Endothelial cell (in vitro differentiated cells): ENCODE results near the gene MRPL24. TPM values are rescaled to one million over a fixed set of nuclear protein-coding genes. Genes with fewer than 3 reads are reported as not detected.

ENCODE experiments used
- DNase-seq: peaks from one replicate; pipeline ENCODE4 v3.0.0; 2021; ENCODE audit warnings: low spot score
- H3K27ac Mint-ChIP-seq: one replicate; pipeline ENCODE4 v1.8.0; 2021; ENCODE audit warnings: mixed read lengths, inconsistent platforms; ENCODE audit not compliant: unreplicated experiment
- H3K27me3 Mint-ChIP-seq: one replicate; pipeline ENCODE4 v1.8.0; 2021; ENCODE audit warnings: mild to moderate bottlenecking, moderate library complexity, mixed read lengths, inconsistent platforms; ENCODE audit not compliant: unreplicated experiment
- H3K36me3 Mint-ChIP-seq: one replicate; pipeline ENCODE4 v1.8.0; 2021; ENCODE audit warnings: mild to moderate bottlenecking, low read depth, mixed read lengths, inconsistent platforms; ENCODE audit not compliant: unreplicated experiment
- H3K4me1 Mint-ChIP-seq: one replicate; pipeline ENCODE4 v1.8.0; 2021; ENCODE audit warnings: mild to moderate bottlenecking, mixed read lengths, inconsistent platforms; ENCODE audit not compliant: unreplicated experiment
- H3K4me3 Mint-ChIP-seq: one replicate; pipeline ENCODE4 v1.8.0; 2021; ENCODE audit warnings: mild to moderate bottlenecking, mixed read lengths, inconsistent platforms; ENCODE audit not compliant: unreplicated experiment
- H3K9me3 Mint-ChIP-seq: one replicate; pipeline ENCODE4 v1.8.0; 2021; ENCODE audit warnings: mixed read lengths, inconsistent platforms; ENCODE audit not compliant: unreplicated experiment
- CTCF ChIP-seq: fragments of 200-600 bp; sonication (generic); IDR thresholded peaks from one replicate; pipeline ENCODE4 v1.5.0; 2021; ENCODE audit warnings: antibody characterized with exemption; ENCODE audit not compliant: unreplicated experiment
- total RNA-seq: library from RNA; stranded (reverse); fragmentation: NEBNext Ultra II Directional; extraction: Animal tissue kit (Norgen Biotek cat#: 25700); gene quantifications from one replicate; pipeline ENCODE4 v1.2.1, GENCODE V29; 2021; ENCODE audit not compliant: unreplicated experiment

Gene MRPL24
- total RNA-seq, 1 donor from 2014 or later = 26.7 TPM

- no peak for TF ChIP-seq CTCF
- Mint-ChIP-seq H3K4me1 (peaks cover 13% of the 10 kb centered on the region), H3K27me3 (peaks cover 9% of the 10 kb centered on the region), H3K27ac (no peak overlapping the region), H3K4me3 (no peak overlapping the region), H3K36me3 (peaks cover 24% of the 10 kb centered on the region), H3K9me3 (no peaks in the 10 kb centered on the region)
- DNase-seq = no peak
These were observed 28.3 kb downstream of the MRPL24 start for GRCh38 chr1:156712626-156713025.

GRCh38 chr1:156711011-156711817 is 29.7 kb downstream of the MRPL24 start:
- H3K4me1 Mint-ChIP-seq = peaks cover 19% of the 10 kb centered on the region
- no peak for DNase-seq

GRCh38 chr1:156709757-156710489 is 31.0 kb downstream of the MRPL24 start:
- Mint-ChIP-seq H3K4me3 (no peak overlapping the region), H3K9me3 (no peaks in the 10 kb centered on the region), H3K36me3 (peaks cover 7% of the 10 kb centered on the region), H3K27ac (no peak overlapping the region), H3K27me3 (peaks cover 9% of the 10 kb centered on the region), H3K4me1 (peaks cover 14% of the 10 kb centered on the region)
- no peak for DNase-seq
- no peak for TF ChIP-seq CTCF

More at GRCh38 chr1:156711011-156711817, 29.7 kb downstream of the MRPL24 start:
- no peak for TF ChIP-seq CTCF
- Mint-ChIP-seq H3K27me3 (peaks cover 10% of the 10 kb centered on the region), H3K4me3 (no peak overlapping the region), H3K36me3 (peaks cover 19% of the 10 kb centered on the region), H3K27ac (no peak overlapping the region), H3K9me3 (no peaks in the 10 kb centered on the region)

- no peak overlapping the region for H3K4me3 Mint-ChIP-seq
- no peak overlapping the region for H3K27ac Mint-ChIP-seq
- H3K9me3 Mint-ChIP-seq = no peaks in the 10 kb centered on the region
- DNase-seq = no peak
- no peak for TF ChIP-seq CTCF
- H3K4me1 Mint-ChIP-seq = peaks cover 17% of the 10 kb centered on the region
- peaks cover 11% of the 10 kb centered on the region for H3K27me3 Mint-ChIP-seq
- H3K36me3 Mint-ChIP-seq = peaks cover 4% of the 10 kb centered on the region
These were observed 31.9 kb downstream of the MRPL24 start for GRCh38 chr1:156709031-156709430.

- no peak for DNase-seq
- Mint-ChIP-seq H3K4me1 (peaks cover 17% of the 10 kb centered on the region), H3K4me3 (no peak overlapping the region), H3K36me3 (peaks cover 4% of the 10 kb centered on the region), H3K27me3 (peaks cover 11% of the 10 kb centered on the region), H3K27ac (no peak overlapping the region), H3K9me3 (no peaks in the 10 kb centered on the region)
- TF ChIP-seq CTCF = no peak
These were observed 32.6 kb downstream of the MRPL24 start for GRCh38 chr1:156708218-156708661.
